ENCODE data around the gene GHSR. TPM values are rescaled to one million over a fixed set of nuclear protein-coding genes. Genes with fewer than 3 reads are reported as not detected.
A peak's percentile ranks its signal among the peaks of the same experiment; 100 is the strongest.

GHSR gene
- total and polyA plus RNA-seq, 2 of the 8 experiments (the other 6 are each of a cell fraction or from before 2014, with no cell fraction given) = not detected

DNA sequence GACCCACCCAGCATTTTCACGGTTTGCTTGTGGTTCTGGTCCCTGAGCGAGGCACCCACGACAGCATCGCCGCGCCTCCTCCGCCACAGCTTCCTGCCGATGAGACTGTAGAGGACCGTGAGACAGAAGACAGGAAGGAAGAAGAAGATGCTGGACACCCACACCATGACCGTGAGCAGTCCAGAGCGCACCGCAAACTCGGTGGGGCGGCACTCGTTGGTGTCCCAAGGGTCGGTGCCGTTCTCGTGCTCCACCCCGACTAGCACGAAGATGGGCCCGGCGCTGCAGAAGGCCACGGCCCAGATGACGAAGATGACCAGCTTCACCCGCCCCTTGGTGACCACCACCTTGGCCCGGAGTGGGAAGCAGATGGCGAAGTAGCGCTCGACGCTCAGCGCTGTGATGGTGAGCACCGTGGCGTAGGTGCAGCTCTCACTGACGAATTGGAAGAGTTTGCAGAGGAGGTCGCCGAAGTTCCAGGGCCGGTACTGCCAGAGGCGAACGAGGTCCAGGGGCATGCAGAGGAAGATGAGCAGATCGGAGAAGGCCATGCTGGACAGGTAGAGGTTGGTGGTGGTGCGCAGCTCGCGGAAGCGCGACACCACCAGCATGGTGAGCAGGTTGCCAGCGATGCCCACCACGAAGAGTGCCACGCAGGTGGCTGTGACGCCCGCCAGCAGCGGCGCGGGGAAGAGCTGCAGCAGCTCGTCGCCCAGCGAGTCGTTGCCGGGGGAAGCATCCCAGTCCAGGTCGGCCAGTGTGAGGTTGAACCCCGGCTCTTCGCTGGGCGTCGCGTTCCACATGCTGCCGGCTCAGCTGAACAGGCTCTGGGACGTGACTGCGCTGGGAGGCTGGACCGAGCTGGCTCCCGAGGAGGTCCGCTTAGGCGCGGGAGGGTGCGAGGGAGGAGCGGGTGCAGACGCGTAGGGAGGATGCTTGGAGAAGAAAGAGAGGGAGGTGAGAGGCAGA, at the start of gene GHSR (continued):
- TF ChIP-seq, protein P1, sequence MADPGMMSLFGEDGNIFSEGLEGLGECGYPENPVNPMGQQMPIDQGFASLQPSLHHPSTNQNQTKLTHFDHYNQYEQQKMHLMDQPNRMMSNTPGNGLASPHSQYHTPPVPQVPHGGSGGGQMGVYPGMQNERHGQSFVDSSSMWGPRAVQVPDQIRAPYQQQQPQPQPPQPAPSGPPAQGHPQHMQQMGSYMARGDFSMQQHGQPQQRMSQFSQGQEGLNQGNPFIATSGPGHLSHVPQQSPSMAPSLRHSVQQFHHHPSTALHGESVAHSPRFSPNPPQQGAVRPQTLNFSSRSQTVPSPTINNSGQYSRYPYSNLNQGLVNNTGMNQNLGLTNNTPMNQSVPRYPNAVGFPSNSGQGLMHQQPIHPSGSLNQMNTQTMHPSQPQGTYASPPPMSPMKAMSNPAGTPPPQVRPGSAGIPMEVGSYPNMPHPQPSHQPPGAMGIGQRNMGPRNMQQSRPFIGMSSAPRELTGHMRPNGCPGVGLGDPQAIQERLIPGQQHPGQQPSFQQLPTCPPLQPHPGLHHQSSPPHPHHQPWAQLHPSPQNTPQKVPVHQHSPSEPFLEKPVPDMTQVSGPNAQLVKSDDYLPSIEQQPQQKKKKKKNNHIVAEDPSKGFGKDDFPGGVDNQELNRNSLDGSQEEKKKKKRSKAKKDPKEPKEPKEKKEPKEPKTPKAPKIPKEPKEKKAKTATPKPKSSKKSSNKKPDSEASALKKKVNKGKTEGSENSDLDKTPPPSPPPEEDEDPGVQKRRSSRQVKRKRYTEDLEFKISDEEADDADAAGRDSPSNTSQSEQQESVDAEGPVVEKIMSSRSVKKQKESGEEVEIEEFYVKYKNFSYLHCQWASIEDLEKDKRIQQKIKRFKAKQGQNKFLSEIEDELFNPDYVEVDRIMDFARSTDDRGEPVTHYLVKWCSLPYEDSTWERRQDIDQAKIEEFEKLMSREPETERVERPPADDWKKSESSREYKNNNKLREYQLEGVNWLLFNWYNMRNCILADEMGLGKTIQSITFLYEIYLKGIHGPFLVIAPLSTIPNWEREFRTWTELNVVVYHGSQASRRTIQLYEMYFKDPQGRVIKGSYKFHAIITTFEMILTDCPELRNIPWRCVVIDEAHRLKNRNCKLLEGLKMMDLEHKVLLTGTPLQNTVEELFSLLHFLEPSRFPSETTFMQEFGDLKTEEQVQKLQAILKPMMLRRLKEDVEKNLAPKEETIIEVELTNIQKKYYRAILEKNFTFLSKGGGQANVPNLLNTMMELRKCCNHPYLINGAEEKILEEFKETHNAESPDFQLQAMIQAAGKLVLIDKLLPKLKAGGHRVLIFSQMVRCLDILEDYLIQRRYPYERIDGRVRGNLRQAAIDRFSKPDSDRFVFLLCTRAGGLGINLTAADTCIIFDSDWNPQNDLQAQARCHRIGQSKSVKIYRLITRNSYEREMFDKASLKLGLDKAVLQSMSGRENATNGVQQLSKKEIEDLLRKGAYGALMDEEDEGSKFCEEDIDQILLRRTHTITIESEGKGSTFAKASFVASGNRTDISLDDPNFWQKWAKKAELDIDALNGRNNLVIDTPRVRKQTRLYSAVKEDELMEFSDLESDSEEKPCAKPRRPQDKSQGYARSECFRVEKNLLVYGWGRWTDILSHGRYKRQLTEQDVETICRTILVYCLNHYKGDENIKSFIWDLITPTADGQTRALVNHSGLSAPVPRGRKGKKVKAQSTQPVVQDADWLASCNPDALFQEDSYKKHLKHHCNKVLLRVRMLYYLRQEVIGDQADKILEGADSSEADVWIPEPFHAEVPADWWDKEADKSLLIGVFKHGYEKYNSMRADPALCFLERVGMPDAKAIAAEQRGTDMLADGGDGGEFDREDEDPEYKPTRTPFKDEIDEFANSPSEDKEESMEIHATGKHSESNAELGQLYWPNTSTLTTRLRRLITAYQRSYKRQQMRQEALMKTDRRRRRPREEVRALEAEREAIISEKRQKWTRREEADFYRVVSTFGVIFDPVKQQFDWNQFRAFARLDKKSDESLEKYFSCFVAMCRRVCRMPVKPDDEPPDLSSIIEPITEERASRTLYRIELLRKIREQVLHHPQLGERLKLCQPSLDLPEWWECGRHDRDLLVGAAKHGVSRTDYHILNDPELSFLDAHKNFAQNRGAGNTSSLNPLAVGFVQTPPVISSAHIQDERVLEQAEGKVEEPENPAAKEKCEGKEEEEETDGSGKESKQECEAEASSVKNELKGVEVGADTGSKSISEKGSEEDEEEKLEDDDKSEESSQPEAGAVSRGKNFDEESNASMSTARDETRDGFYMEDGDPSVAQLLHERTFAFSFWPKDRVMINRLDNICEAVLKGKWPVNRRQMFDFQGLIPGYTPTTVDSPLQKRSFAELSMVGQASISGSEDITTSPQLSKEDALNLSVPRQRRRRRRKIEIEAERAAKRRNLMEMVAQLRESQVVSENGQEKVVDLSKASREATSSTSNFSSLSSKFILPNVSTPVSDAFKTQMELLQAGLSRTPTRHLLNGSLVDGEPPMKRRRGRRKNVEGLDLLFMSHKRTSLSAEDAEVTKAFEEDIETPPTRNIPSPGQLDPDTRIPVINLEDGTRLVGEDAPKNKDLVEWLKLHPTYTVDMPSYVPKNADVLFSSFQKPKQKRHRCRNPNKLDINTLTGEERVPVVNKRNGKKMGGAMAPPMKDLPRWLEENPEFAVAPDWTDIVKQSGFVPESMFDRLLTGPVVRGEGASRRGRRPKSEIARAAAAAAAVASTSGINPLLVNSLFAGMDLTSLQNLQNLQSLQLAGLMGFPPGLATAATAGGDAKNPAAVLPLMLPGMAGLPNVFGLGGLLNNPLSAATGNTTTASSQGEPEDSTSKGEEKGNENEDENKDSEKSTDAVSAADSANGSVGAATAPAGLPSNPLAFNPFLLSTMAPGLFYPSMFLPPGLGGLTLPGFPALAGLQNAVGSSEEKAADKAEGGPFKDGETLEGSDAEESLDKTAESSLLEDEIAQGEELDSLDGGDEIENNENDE (IDR thresholded peaks at IDR 0.05; ENCODE audit: insufficient replicate concordance, low read length) = no peak
- TF ChIP-seq GTF2F1 (IDR thresholded peaks at IDR 0.05; ENCODE audit: borderline replicate concordance, low read depth, low read length) = no peak
- TF ChIP-seq SIN3A (conservative IDR thresholded peaks at IDR 0.05 in 1 of 2, IDR thresholded peaks at IDR 0.05 in 1 of 2; ENCODE audit: low read depth in 1 of 2, low read length in 2 of 2) = 0 out of 4 replicates have a peak, but pooled peaks of 1 of the 2 experiments have one; percentile 3
- TF ChIP-seq SUZ12 (IDR thresholded peaks at IDR 0.05; ENCODE audit: low read length) = peak; percentile 81; the same call in 1 of the 2 replicates
- TF ChIP-seq, protein P2, sequence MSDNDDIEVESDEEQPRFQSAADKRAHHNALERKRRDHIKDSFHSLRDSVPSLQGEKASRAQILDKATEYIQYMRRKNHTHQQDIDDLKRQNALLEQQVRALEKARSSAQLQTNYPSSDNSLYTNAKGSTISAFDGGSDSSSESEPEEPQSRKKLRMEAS (IDR thresholded peaks at IDR 0.05) = peak; percentile 90
- no peak for TF ChIP-seq SP1 (IDR thresholded peaks at IDR 0.05; ENCODE audit: low read depth, low read length)
- TF ChIP-seq RFX5 (IDR thresholded peaks at IDR 0.05; ENCODE audit: borderline replicate concordance, low read depth, low read length) = no peak
- TF ChIP-seq KDM5A (IDR thresholded peaks at IDR 0.05; ENCODE audit: low read length) = no peak

Data from H1 (cell line).